H1 (cell line): ENCODE results near the gene CYP46A1. TPM values are rescaled to one million over a fixed set of nuclear protein-coding genes. Genes with fewer than 3 reads are reported as not detected.

Experiments
- CTCF ChIA-PET: fragments of 300-600 bp; sonication (Branson Sonifier 250); formaldehyde crosslinking; loops from one replicate; lab custom pipeline; 2021; ENCODE audit not compliant: partially characterized antibody; lab: Charles Lee
- POLR2A ChIA-PET: fragments of 300-600 bp; sonication (Branson Sonifier 250); formaldehyde crosslinking; loops from one replicate; lab custom pipeline; 2021; ENCODE audit warnings: inconsistent platforms; ENCODE audit not compliant: partially characterized antibody; lab: Charles Lee
- DNase-seq, 2 experiments: peaks; one replicate each; pipeline versions ENCODE4 v3.0.0 to v3.0.0-alpha.2; 2010 to 2022; ENCODE audit warnings: low spot score in 2 of 2, low read depth in 1 of 2, mixed read lengths in 1 of 2
- FAIRE-seq: peaks from 2 replicates; lab custom pipeline; 2011; peaks lifted over from hg19 to GRCh38; lab: Jason Lieb, UNC
- H2AFZ ChIP-seq: 2 replicates; pipeline ENCODE4 v1.8.1; 2012; ENCODE audit warnings: low read length, inconsistent platforms
- H2AK5ac ChIP-seq: 2 replicates; pipeline ENCODE4 v1.6.1; 2013; ENCODE audit warnings: low read depth, low read length
- H2BK120ac ChIP-seq: replicated peaks from 2 replicates; pipeline ENCODE3; 2013; ENCODE audit warnings: low read depth, low read length, inconsistent platforms
- H2BK12ac ChIP-seq: 2 replicates; pipeline ENCODE4 v1.6.1; 2013; ENCODE audit warnings: low read depth, low read length
- H2BK15ac ChIP-seq: 2 replicates; pipeline ENCODE4 v1.6.1; 2013; ENCODE audit warnings: low read length
- H2BK20ac ChIP-seq: 2 replicates; pipeline ENCODE4 v1.6.1; 2013; ENCODE audit warnings: low read length
- H2BK5ac ChIP-seq: 2 replicates; pipeline ENCODE4 v1.6.1; 2013; ENCODE audit warnings: low read depth, low read length
- H3K14ac ChIP-seq: 2 replicates; pipeline ENCODE4 v1.6.1; 2013; ENCODE audit warnings: inconsistent platforms; ENCODE audit not compliant: insufficient read length
- H3K18ac ChIP-seq: 2 replicates; pipeline ENCODE4 v1.6.1; 2013; ENCODE audit warnings: low read length; ENCODE audit errors: extremely low read depth
- H3K23ac ChIP-seq: 2 replicates; pipeline ENCODE4 v1.6.1; 2013; ENCODE audit warnings: inconsistent platforms; ENCODE audit not compliant: insufficient read length
- H3K23me2 ChIP-seq: 2 replicates; pipeline ENCODE4 v1.6.1; 2013; ENCODE audit warnings: low read depth, low read length
- H3K27ac ChIP-seq: 2 replicates; pipeline ENCODE4 v1.6.1; 2011; ENCODE audit warnings: low read depth, low read length, inconsistent platforms
- H3K27me3 ChIP-seq, 4 experiments: replicated peaks in 1 of 4; 1 replicate in 1 of 4; 2 replicates in 3 of 4; pipeline versions ENCODE4 v1.6.1 to v1.8.1; 2011 to 2013; ENCODE audit warnings: low read length in 3 of 4, mild to moderate bottlenecking in 3 of 4, inconsistent platforms in 2 of 4, mixed read lengths in 2 of 4, moderate library complexity in 1 of 4; ENCODE audit not compliant: control insufficient read depth in 3 of 4, insufficient read depth in 3 of 4; ENCODE audit errors: extremely low read depth in 1 of 4
- H3K36me3 ChIP-seq, 4 experiments: 2 replicates each; pipeline versions ENCODE4 v1.6.1 to v1.8.1; 2011 to 2013; ENCODE audit warnings: mild to moderate bottlenecking in 4 of 4, low read length in 3 of 4, moderate library complexity in 2 of 4, control low read depth in 1 of 4, inconsistent platforms in 1 of 4; ENCODE audit not compliant: insufficient read depth in 4 of 4, control insufficient read depth in 2 of 4
- H3K4ac ChIP-seq: replicated peaks from 2 replicates; pipeline ENCODE3; 2013; ENCODE audit warnings: low read length, low read depth, mixed read lengths, inconsistent platforms; ENCODE audit not compliant: insufficient read length
- H3K4me1 ChIP-seq, 4 experiments: replicated peaks in 1 of 4; 1 replicate in 1 of 4; 2 replicates in 3 of 4; pipeline versions ENCODE4 v1.6.1 to v1.8.1; 2011 to 2013; ENCODE audit warnings: low read length in 3 of 4, inconsistent platforms in 2 of 4, mixed read lengths in 1 of 4; ENCODE audit not compliant: insufficient read depth in 4 of 4, control insufficient read depth in 3 of 4
- H3K4me2 ChIP-seq, 2 experiments: 2 replicates each; pipeline versions ENCODE4 v1.6.1 to v1.8.1; 2011 to 2013; ENCODE audit warnings: low read depth in 2 of 2, low read length in 2 of 2, control low read depth in 1 of 2, inconsistent platforms in 1 of 2, mild to moderate bottlenecking in 1 of 2; ENCODE audit not compliant: insufficient read depth in 1 of 2
- H3K4me3 ChIP-seq, 4 experiments: fragments of 200-600, 300-600 bp in 1 of 4; sonication (generic), shearing (Covaris generic), sonication (Bioruptor Twin) in 1 of 4; 2 replicates each; pipeline versions ENCODE4 v1.5.1 to v1.8.1; 2011 to 2016; ENCODE audit warnings: low read length in 4 of 4, low read depth in 3 of 4, control low read depth in 2 of 4, inconsistent platforms in 2 of 4, mild to moderate bottlenecking in 2 of 4, mixed read lengths in 1 of 4, moderate library complexity in 1 of 4; ENCODE audit not compliant: insufficient read depth in 2 of 4; ENCODE audit errors: extremely low read depth in 1 of 4
- H3K56ac ChIP-seq: replicated peaks from 2 replicates; pipeline ENCODE3; 2013; ENCODE audit warnings: low read depth, mild to moderate bottlenecking, mixed read lengths, low read length, inconsistent platforms; ENCODE audit not compliant: insufficient read length
- H3K79me1 ChIP-seq: 2 replicates; pipeline ENCODE4 v1.6.1; 2013; ENCODE audit warnings: low read depth, low read length, control low read depth
- H3K79me2 ChIP-seq, 2 experiments: 2 replicates each; pipeline versions ENCODE4 v1.6.1 to v1.8.1; 2012 to 2013; ENCODE audit warnings: low read length in 2 of 2, mild to moderate bottlenecking in 2 of 2, inconsistent platforms in 1 of 2; ENCODE audit not compliant: insufficient read depth in 2 of 2, control insufficient read depth in 1 of 2
- H3K9ac ChIP-seq, 4 experiments: replicated peaks in 1 of 4; 1 replicate in 1 of 4; 2 replicates in 3 of 4; pipeline versions ENCODE4 v1.6.1 to v1.8.1; 2011 to 2013; ENCODE audit warnings: low read depth in 3 of 4, low read length in 3 of 4, control low read depth in 2 of 4, mild to moderate bottlenecking in 2 of 4, moderate library complexity in 2 of 4, inconsistent platforms in 1 of 4; ENCODE audit errors: extremely low read depth in 1 of 4
- H3K9me3 ChIP-seq, 2 experiments: 2 replicates each; pipeline versions ENCODE4 v1.6.1 to v1.8.1; 2012 to 2013; ENCODE audit warnings: mild to moderate bottlenecking in 2 of 2, moderate library complexity in 2 of 2, control low read depth in 1 of 2, inconsistent platforms in 1 of 2, low read depth in 1 of 2, low read length in 1 of 2, mixed read lengths in 1 of 2; ENCODE audit not compliant: insufficient read depth in 2 of 2
- H4K20me1 ChIP-seq, 2 experiments: replicated peaks in 1 of 2; 2 replicates each; pipeline versions ENCODE3 to v1.8.1; 2011 to 2013; ENCODE audit warnings: inconsistent platforms in 2 of 2, low read length in 2 of 2, mild to moderate bottlenecking in 1 of 2; ENCODE audit not compliant: insufficient read depth in 2 of 2, control insufficient read depth in 1 of 2
- H4K5ac ChIP-seq: 2 replicates; pipeline ENCODE4 v1.6.1; 2013; ENCODE audit warnings: low read length, low read depth, mixed read lengths, inconsistent platforms; ENCODE audit not compliant: insufficient read length
- H4K8ac ChIP-seq: 2 replicates; pipeline ENCODE4 v1.8.0; 2013; ENCODE audit warnings: mild to moderate bottlenecking, moderate library complexity, low read length, inconsistent platforms; ENCODE audit not compliant: insufficient read depth; ENCODE audit errors: extremely low read depth
- H4K91ac ChIP-seq: replicated peaks from 2 replicates; pipeline ENCODE3; 2013; ENCODE audit warnings: low read length, mixed read lengths, inconsistent platforms; ENCODE audit not compliant: insufficient read length
- RAD21 ChIP-seq, 2 experiments: IDR thresholded peaks in 1 of 2; conservative IDR thresholded peaks in 1 of 2; 2 replicates each; pipeline ENCODE4 v1.6.1; 2011; ENCODE audit warnings: low read depth in 2 of 2, low read length in 2 of 2, improper control_type of control experiment in 1 of 2, inconsistent platforms in 1 of 2, mild to moderate bottlenecking in 1 of 2, moderate library complexity in 1 of 2
- WGBS, 2 experiments: shearing (Covaris generic) in 1 of 2; methylation state at CpG; one replicate each; pipeline versions ENCODE4 v1.1.6 to v1.1.7; 2013 to 2015; ENCODE audit warnings: low lambda C conversion rate in 2 of 2, mixed read lengths in 2 of 2, inconsistent platforms in 1 of 2, low coverage in 1 of 2, missing lambda C conversion rate in 1 of 2; ENCODE audit not compliant: insufficient replicate concordance in 2 of 2, insufficient coverage in 1 of 2, insufficient read length in 1 of 2; ENCODE audit errors: extremely low coverage in 1 of 2, missing lambda C conversion rate in 1 of 2; 5-methylcytosine and 5-hydroxymethylcytosine counted together
- polyA plus RNA-seq, 7 experiments: library from polyadenylated mRNA; depleted of rRNA in 3 of 7; stranded (reverse) in 5 of 7; unstranded in 2 of 7; fragments of >200 nt in 5 of 7; fragments of 200-250 nt in 2 of 7; gene quantifications; 1 replicate in 5 of 7; 2 replicates in 1 of 7; 4 replicates in 1 of 7; pipeline versions ENCODE4 v1.2.1 to v1.2.3, GENCODE V29; 2011 to 2013; ENCODE audit warnings: missing spikeins in 2 of 7, mixed read lengths in 2 of 7
- total RNA-seq: library from RNA; stranded (reverse); fragmentation: NEBNext Ultra II Directional; extraction: Animal tissue kit (Norgen Biotek cat#: 25700); gene quantifications from 2 replicates; pipeline ENCODE4 v1.2.1, GENCODE V29; 2021

CYP46A1 gene
- total and polyA plus RNA-seq, 2 of the 8 experiments (the other 6 are each of a cell fraction or from before 2014, with no cell fraction given) = 0.41 to 1.3 TPM

- no peak overlapping the region for H3K27ac ChIP-seq
- peaks cover 2% of the 10 kb centered on the region; the same call in 1 of the 2 replicates for H3K23me2 ChIP-seq
- no peak overlapping the region for H4K5ac ChIP-seq
- 0 out of 2 replicates have a peak overlapping the region, but pooled peaks have one; percentile 10 for H2AFZ ChIP-seq
- H3K9ac ChIP-seq = no peak overlapping the region
- no peak overlapping the region for H2BK5ac ChIP-seq
- no peak overlapping the region for H3K14ac ChIP-seq
- H3K4me2 ChIP-seq = peak overlapping the region; percentile 49 to 77; a peak in 3 of 4 replicates
- no peaks in the 10 kb centered on the region for H3K79me1 ChIP-seq
- no peak overlapping the region for H2BK120ac ChIP-seq
- ChIA-PET POLR2A (interaction anchor here (0.6 to 2.4 kb wide), 3 partner anchors 32 to 76 kb away, joined by 3 to 8 read pairs (median 5); partner anchors contain the start of gene EML1), CTCF (interaction anchor here (0.6 to 18.9 kb wide), 44 partner anchors 10 to 344 kb away, joined by 3 to 237 read pairs (median 4); partner anchors contain the start of gene EML1)
- H4K8ac ChIP-seq = peak overlapping the region; percentile 14; the same call in 1 of the 2 replicates
- peaks cover 0 to 8% (median 7%) of the 10 kb centered on the region in 4 experiments; a peak in 5 of 7 replicates for H3K4me1 ChIP-seq
- TF ChIP-seq RAD21 (IDR thresholded peaks at IDR 0.05 in 1 of 2, conservative IDR thresholded peaks at IDR 0.05 in 1 of 2; ENCODE audit: low read depth in 2 of 2, low read length in 2 of 2) = no peak
- peak overlapping the region; percentile 25; the same call in 1 of the 2 replicates for H3K18ac ChIP-seq
- peak overlapping the region; percentile 78 for H3K4ac ChIP-seq
- peak overlapping the region; percentile 53; the same call in 1 of the 2 replicates for H2AK5ac ChIP-seq
- H3K36me3 ChIP-seq = no peaks in the 10 kb centered on the region; a peak in 1 of 8 replicates
- no peak overlapping the region for H3K23ac ChIP-seq
- no peak for FAIRE-seq
- no peak for DNase-seq
- H2BK12ac ChIP-seq = no peak overlapping the region
- H4K91ac ChIP-seq = peak overlapping the region; percentile 74
- peak overlapping the region; percentile 46; the same call in 1 of the 2 replicates for H2BK15ac ChIP-seq
- H3K79me2 ChIP-seq = no peaks in the 10 kb centered on the region
- H4K20me1 ChIP-seq = no peaks in the 10 kb centered on the region
- H2BK20ac ChIP-seq = no peak overlapping the region
- no peaks in the 10 kb centered on the region for H3K9me3 ChIP-seq
- H3K56ac ChIP-seq = peak overlapping the region; percentile 10
- WGBS, 2 experiments = 74% methylated on average over 9 of the region's 13 CpGs; no CpG with 5 or more reads in 1 of the 2 experiments
- H3K27me3 ChIP-seq = 0 out of 7 replicates have a peak, but pooled peaks cover 0 to 3% (median 0%) of the 10 kb centered on the region in 4 experiments
- peak overlapping the region in 3 of 4 experiments; percentile 47 to 70 (median 49); a peak in 5 of 8 replicates for H3K4me3 ChIP-seq
Observed at GRCh38 chr14:99730876-99731546, 46.9 kb downstream of the CYP46A1 start.
